GM19193 (cell line): ENCODE measurements around the gene COL8A1.

Experiments
- POLR2A ChIP-seq: IDR thresholded peaks from 4 replicates; pipeline ENCODE4 v1.6.1; 2011; ENCODE audit not compliant: insufficient read depth, insufficient read length; ENCODE audit errors: extremely low read depth

The COL8A1 gene

GRCh38 chr3:99633887-99634558 is 4.4 kb upstream of the COL8A1 start:
- no peak for TF ChIP-seq POLR2A

- no peak for TF ChIP-seq POLR2A
These were observed 3.5 kb upstream of the COL8A1 start for GRCh38 chr3:99634881-99635280.

GRCh38 chr3:99635348-99635747 is 3.0 kb upstream of the COL8A1 start:
- TF ChIP-seq POLR2A = no peak

- TF ChIP-seq POLR2A = no peak
These were observed 1.4 kb upstream of the COL8A1 start for GRCh38 chr3:99637016-99637367.

DNA sequence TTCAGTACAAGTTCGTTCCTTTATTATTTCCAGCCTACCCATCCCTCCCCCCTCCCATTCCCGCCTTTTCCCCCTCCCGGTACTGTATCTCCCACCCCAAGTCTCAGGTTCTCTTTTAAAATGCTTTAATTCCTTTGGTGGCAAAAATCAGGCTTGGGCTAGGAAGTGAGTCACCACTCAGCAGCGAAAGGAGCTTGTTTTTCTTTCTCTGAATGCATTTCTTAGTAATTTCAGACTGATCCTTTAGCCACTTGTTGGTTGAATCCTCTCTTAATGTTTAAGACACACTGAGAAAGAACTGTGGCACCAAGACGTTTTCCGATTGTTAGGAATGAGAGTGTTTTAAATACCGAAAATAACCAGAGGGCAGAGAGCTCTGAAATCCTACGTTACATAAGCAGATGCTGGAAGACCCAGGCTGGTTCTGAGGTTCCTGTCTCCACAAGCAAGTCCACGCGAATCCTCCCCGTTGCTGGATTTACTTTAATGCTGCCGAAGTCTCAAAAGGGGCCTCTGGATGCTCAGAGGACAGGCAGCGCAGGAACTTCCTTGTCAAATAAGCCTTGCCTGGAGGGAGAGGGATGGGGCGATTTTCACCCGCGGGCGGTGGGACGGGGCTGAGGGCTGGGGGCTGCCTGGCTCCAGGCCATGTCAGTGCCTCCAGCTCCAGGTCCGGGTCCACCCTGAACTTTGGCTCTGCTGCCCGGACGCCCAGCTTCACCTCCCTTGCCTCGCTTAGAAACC is 854 bp upstream of the COL8A1 start:
- no peak for TF ChIP-seq POLR2A

DNA sequence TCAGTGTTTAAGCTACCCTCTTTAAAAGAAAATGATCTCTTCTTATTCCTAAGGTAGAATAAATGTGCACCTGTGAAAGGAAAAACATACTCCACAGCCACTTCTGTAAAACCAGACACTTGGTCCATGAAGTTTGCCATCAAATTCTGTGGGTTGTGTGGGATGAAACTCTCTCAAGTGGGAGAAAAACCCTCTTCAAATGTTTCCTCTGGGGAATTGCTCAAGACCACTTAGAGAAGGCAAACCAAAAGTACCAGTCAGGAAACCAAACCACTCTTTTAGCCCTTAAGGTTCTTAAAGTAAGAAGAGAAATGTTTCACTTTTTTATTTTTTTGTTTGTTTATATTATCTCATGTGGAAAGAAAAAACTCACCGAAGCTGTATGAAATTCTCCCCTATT is 1.2 kb downstream of the COL8A1 start:
- TF ChIP-seq POLR2A = no peak

DNA sequence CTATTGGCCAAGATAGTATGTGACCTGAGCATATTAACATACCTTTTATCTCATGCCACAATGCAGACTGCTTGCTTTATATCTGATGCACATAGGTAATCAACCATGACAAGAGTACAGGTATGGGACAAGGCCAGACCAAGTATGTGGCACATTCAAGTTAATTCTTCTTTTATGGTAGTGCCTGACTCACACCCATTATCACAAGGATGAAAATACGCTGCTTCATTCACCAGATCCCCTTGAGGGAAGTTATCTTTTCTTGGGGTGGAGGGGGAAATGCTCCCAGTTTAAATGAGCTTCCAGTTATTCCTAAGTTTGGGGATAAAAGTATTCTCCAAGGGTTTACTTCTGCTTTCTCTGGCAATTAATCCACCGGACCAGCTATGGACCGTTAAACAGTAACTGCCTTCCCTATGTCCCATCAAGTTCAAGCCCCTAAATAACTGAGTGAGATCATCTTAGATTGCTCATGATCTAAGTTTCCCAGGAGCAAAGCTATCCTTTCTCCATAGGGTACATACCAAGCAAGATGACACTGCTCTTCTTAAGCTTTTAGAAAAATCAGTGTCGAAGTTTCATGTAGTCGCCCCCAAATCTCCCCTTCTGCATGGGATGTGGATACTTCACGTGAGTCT is 1.9 kb downstream of the COL8A1 start:
- TF ChIP-seq POLR2A = no peak

DNA sequence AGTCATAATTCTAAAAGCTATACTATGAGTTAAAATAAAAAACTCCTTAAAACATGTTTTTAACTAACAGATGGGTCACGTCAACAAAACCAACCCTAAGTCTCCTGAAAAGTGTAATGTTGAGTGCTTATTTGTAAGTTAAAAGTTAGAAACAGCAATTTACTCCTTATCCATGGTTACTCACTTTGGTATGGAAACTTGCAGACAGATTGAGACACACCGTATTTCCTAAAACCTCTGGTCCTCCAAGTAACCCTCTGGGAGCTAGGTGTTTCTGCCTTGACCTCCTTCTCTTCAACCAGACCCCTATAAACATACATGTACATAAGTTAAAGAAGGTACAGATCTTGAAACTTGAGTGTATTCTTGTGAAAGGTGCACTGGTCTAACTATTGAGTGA is 3.1 kb downstream of the COL8A1 start:
- TF ChIP-seq POLR2A = no peak

- no peak for TF ChIP-seq POLR2A
These were observed 3.6 kb downstream of the COL8A1 start for GRCh38 chr3:99641982-99642381.

GRCh38 chr3:99644017-99644416 is 5.6 kb downstream of the COL8A1 start:
- no peak for TF ChIP-seq POLR2A

- TF ChIP-seq POLR2A = no peak
These were observed 6.4 kb downstream of the COL8A1 start for GRCh38 chr3:99644746-99645145.

DNA sequence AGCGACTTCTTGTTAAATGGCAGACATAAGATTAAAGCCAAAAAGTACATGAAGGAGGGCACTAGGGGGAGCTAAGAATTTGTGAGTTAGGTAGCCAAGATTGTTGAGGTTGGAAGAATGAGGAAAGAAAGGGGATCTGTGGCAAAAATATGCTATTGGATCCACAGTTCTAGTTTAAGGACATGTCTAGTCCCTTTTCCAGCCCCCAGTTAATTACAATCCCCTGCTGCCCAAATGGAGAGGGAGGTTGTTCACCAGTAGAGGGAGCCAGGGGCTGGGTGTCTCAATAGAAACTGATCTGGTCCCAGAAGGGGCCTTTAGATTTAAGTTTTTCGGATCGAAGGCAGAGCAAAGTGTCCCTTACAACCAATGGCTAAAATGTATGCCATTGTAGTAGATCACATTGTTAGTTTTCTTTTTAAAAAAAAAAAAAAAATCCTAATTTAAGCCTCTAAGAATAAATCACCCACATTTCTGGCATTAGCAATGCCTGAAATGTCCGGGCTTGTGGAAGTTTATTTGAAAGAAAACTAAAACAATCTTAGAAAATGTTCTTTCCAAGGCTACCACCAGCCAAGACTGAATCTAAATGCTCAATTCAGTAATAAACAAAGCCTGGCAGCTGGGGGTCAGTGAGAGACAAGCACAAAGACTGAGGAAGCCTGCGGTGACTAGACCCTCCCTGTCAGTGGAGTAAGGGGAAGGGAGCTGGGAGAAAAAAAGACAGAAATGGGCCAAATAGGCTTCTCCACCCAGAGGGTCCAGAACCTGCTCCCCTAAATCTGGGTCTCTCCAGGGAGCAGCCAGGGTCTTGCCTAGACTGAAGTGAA is 7.1 kb downstream of the COL8A1 start:
- no peak for TF ChIP-seq POLR2A

DNA sequence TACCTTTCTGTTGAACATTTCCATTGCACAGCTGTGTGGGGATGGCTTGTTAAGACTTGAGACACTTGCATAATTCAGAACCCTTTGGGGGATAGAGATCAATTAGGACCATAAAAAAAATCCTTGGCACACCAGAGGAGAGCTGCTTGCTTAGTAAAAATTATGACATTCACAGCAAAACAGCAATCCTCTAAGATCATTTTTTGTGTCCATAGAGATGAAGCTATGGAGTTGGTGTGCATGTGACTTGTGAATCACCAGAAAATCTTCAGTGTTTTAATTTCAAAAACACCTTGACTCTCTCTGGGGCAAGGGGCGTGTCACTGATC is 7.7 kb downstream of the COL8A1 start:
- TF ChIP-seq POLR2A = no peak

DNA sequence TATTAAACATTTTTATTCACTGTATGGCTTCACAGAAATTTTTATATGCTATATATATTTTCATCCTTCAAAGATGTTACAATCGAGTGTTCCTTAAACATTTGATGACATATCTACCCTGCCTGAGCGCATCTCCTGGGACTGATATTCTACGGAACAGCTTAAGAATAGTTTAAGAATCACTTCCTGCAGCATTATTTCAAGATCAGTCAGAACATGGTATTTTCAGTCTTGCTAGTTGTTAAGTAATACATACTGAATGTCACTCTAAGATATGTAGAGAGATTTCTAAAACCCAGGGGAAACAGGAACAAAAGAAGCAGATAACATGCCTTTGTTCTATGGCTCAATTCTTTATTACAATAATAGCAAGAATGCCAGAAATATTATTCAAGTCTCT is 8.7 kb downstream of the COL8A1 start:
- no peak for TF ChIP-seq POLR2A

DNA sequence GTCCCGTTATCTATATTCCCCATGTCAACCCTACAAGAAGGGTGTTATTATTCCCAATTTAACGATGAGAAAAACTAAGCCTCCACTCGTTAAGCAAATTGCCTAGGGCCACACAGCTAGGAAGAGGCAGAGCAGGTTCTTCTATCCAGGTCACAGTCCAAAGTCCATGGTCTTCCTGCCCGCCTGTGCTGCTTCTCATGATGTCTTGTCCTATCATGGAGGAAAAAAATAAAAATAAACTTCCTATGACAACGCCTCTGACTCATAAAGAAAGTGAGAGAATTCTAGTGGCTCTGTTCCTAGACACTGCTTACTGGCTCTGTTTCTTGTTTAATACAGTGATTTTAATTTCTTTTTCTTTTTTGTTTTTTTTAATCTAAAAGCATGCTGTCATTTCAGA is 9.7 kb downstream of the COL8A1 start:
- no peak for TF ChIP-seq POLR2A
